Measurements from ENCODE around the gene MAGI2.
A peak's percentile ranks its signal among the peaks of the same experiment; 100 is the strongest.
"Not testable (repeated sequence)": the region's sequence is repeated elsewhere in the genome, so short reads cannot be mapped to it uniquely, and the experiment has no call there.

MAGI2 gene

GRCh38 chr7:79050603-79051002, 402.9 kb downstream of the MAGI2 start:
- DNase-seq (ENCODE audit: low spot score) = peak; percentile 15

- DNase-seq (ENCODE audit: low spot score) = no peak
Measured at GRCh38 chr7:79046061-79046460, 407.4 kb downstream of the MAGI2 start.

- DNase-seq (ENCODE audit: low spot score) = no peak
Measured at GRCh38 chr7:79037001-79037400, 416.5 kb downstream of the MAGI2 start.

- no peak for DNase-seq (ENCODE audit: low spot score)
Measured at GRCh38 chr7:79036356-79036755, 417.1 kb downstream of the MAGI2 start.

- no peak for DNase-seq (ENCODE audit: low spot score)
Measured at GRCh38 chr7:79035858-79036257, 417.6 kb downstream of the MAGI2 start.

DNA sequence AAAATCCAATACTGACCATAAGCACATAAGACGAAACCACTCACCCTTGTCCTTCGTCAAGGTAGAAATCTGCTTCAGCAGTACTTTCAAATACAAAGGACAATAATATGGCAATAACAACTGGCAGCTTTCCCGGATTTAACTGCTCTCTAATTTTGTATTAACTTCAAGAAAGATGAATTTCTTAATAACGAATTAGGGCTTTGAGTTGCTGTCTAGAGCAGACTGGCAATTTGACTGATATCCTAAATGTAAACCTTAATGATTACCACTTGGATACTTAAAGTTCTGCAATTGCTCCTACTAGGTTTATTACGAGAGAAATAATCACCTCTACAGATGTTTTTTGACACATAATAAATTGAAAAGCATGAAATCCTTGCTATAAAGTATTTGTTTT, 418.7 kb downstream of the MAGI2 start:
- no peak for DNase-seq (ENCODE audit: low spot score)

DNA sequence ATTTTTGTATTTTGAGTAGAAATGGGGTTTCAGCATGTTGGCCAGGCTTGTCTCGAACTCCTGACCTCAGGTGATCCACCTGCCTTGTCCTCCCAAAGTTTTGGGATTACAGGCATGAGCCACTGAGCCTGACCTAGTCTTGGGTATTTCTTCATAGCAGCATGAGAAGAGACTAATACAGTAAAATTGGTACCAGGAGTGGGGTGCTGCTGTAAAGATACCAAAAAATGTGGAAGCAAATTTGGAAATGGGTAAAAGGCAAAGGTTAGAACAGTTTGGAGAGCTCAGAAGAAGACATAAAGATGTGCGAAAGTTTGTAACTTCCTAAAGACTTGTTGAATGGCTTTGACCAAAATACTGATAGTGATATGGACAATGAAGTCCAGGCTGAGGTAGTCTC, 433.8 kb downstream of the MAGI2 start:
- DNase-seq (ENCODE audit: low spot score) = not testable (repeated sequence)

GRCh38 chr7:79011921-79012320, 441.5 kb downstream of the MAGI2 start:
- DNase-seq (ENCODE audit: low spot score) = no peak

- no peak for DNase-seq (ENCODE audit: low spot score)
Measured at GRCh38 chr7:79009647-79010046, 443.8 kb downstream of the MAGI2 start.

DNA sequence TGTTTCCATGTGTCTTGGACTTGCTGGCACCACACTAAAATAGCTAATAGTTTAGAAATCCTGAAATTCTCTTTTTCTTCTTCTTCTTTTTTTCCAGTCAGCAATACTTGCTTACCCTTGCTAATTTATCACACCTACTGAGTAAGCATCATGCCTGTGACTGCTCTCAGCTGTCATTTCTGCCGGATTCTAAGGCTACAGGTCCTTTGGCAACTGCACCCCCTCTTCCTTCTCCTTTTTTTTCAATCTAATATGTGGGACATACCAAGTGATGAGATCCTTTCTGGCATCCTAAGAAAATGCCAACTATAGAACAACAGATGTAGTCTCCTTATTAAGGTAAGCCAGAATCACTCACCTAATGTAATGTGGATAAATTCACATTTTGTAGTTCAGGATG, 444.7 kb downstream of the MAGI2 start:
- DNase-seq (ENCODE audit: low spot score) = no peak

- DNase-seq (ENCODE audit: low spot score) = no peak
Measured at GRCh38 chr7:78996013-78996412, 457.5 kb downstream of the MAGI2 start.

DNA sequence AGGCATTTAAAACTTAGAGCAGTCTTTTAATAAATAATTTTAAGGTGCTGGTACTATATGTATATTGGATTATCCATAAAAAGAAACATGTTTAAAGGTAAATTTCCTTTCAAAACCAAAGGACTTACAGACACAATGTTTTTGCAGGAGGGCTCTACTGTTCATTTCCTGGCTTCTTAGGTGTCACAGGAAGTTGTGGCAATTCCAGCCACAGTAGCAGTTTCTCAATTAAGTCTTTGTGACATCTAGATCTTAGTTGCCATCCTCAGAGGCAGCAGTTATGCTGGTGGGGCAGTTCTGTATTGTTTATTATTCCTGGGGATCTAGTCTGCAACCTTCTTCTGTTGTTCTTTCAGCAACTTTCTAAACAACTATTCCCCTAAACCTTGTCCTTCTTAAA, 460.1 kb downstream of the MAGI2 start:
- no peak for DNase-seq (ENCODE audit: low spot score)

- DNase-seq (ENCODE audit: low spot score) = no peak
Measured at GRCh38 chr7:78985509-78985908, 468.0 kb downstream of the MAGI2 start.

DNA sequence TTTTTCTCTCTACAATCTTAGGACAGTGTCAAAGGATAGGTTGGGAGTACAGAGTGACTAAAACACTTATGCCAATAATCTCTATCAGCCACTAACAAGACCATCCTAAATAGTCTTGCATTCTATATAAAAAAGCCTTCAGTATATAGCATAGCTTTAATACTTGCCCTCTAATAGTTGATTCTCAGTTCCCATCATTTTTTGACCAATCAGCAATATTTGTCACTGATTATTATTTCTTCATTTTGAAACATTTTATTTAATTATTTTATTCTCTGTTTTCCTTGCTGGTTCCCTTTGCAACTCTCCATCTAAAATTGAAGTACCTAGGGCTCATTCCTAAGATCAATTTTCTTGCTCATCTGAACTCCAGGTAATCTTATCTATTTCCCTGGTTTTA, 470.0 kb downstream of the MAGI2 start:
- no peak for DNase-seq (ENCODE audit: low spot score)

- no peak for DNase-seq (ENCODE audit: low spot score)
Measured at GRCh38 chr7:78970440-78970916, 483.0 kb downstream of the MAGI2 start.

DNA sequence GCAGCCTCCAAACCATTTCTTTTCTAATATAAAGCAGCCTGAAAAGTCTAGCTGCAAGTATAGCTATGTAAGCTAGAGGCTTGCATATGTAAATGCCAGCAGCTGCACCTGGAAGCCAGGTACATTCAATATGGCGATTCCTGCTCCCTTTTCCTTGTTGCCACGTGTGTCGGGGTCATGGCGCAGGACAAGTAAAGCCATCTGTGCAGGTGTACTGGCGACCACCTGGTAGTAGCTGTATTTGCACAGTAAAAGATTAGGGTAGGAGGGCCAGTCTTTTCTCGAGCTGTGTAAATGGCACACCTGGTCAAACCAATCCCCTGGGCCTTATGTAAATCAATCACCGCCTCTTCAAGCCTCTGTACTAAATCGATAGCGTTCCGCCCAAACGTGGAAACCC, 484.5 kb downstream of the MAGI2 start:
- DNase-seq (ENCODE audit: low spot score) = no peak

- DNase-seq (ENCODE audit: low spot score) = not testable (repeated sequence)
Measured at GRCh38 chr7:78967561-78967960, 485.9 kb downstream of the MAGI2 start.

GRCh38 chr7:78967046-78967445, 486.4 kb downstream of the MAGI2 start:
- no peak for DNase-seq (ENCODE audit: low spot score)

DNA sequence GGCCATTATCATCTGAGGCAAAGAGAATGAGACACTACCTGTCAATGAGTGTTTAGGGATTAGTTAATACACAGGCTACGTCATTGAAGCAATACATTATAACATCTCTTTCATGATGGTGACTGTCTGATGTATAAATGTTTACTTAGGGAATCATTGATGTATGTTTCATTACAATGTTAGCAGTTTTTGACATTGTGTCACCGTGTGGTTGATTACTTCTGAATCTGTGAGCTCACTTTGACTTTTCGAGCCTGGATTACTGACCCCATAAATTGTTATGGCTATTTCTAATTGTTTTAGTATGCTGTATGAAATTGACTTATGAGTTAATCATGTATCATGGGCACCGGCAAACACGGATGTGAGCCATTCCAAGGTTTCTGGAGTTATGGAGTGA, 494.0 kb downstream of the MAGI2 start:
- no peak for DNase-seq (ENCODE audit: low spot score)

DNA sequence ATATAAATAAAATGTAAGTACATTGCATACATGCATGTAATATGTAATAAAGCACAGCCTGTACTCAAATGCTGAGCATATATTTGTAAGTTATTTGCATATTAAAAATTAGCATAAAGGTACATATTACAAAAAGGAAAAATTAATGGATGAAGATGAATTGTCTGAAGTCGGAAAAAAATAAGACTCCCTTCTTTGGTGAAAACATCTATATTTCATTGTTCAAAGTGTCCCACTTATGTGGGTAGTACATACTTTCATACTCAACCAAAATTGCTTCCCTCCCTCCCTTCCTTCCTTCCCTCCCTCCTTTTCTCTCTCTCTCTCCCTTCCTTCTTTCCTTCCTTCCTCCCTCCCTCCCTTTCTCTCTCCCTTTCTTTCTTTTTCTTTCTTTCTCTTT, 498.1 kb downstream of the MAGI2 start:
- no peak for DNase-seq (ENCODE audit: low spot score)

DNA sequence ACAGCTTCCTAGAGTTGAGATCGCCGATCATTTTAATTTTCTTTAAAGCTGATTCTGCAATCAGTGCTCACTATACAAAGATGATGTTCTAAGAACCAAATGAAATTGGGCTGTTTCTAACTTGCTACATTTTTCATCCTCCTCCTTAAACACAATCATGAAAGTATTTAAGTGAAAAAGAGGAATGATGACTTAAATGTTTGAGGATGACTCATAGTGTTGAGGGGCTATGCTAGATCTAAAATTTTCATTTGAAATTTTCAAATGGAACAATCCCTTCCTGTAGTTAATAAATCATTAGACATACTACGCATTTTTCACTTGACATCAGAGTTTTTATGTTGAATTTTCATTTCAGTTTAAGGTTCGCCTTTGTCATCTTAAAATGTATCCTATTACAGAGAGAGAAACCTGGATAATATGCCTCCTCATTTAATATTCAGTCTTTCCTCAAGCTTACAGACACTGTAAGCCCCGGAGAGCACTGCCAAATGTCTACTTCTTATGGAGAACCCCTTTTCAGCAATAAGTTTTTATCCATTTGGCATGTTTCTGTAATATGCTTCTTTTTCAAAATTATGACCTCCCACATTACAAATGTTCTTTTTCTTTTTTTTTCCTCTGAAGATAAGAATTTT, 499.6 kb downstream of the MAGI2 start:
- no peak for DNase-seq (ENCODE audit: low spot score)

GRCh38 chr7:78953090-78953489, 500.4 kb downstream of the MAGI2 start:
- DNase-seq (ENCODE audit: low spot score) = peak; percentile 15

GRCh38 chr7:78939669-78940068, 513.8 kb downstream of the MAGI2 start:
- no peak for DNase-seq (ENCODE audit: low spot score)

DNA sequence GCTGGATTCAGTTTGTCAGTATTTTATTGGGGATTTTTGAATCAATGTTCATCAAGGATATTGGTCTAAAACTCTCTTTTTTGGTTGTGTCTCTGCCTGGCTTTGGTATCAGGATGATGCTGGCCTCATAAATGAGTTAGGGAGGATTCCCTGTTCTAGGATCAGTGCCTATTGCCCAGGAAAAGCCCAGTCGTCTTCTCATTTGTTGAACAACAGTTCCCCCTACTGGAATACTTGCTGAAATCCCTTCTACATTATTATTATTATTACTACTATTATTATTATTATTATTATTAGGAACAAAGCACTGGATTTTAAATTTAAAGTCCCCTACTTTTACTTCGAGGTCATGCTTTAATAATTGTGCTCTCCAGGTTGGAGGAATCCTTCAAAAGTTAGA, 528.9 kb downstream of the MAGI2 start:
- DNase-seq (ENCODE audit: low spot score) = peak; percentile 37

GRCh38 chr7:78912781-78913180, 540.7 kb downstream of the MAGI2 start:
- DNase-seq (ENCODE audit: low spot score) = no peak
